ENCODE measurements around the gene CYP2E1.

GRCh38 chr10:133568287-133568614, 41.1 kb downstream of the CYP2E1 start:
- TF ChIP-seq, protein P1, sequence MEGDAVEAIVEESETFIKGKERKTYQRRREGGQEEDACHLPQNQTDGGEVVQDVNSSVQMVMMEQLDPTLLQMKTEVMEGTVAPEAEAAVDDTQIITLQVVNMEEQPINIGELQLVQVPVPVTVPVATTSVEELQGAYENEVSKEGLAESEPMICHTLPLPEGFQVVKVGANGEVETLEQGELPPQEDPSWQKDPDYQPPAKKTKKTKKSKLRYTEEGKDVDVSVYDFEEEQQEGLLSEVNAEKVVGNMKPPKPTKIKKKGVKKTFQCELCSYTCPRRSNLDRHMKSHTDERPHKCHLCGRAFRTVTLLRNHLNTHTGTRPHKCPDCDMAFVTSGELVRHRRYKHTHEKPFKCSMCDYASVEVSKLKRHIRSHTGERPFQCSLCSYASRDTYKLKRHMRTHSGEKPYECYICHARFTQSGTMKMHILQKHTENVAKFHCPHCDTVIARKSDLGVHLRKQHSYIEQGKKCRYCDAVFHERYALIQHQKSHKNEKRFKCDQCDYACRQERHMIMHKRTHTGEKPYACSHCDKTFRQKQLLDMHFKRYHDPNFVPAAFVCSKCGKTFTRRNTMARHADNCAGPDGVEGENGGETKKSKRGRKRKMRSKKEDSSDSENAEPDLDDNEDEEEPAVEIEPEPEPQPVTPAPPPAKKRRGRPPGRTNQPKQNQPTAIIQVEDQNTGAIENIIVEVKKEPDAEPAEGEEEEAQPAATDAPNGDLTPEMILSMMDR (IDR thresholded peaks at IDR 0.05; ENCODE audit: borderline replicate concordance, extremely low read depth, low read length, poor library complexity, severe bottlenecking) = no peak
- no peak for TF ChIP-seq EZH2 (IDR thresholded peaks at IDR 0.05; ENCODE audit: borderline replicate concordance, low read depth, low read length, severe bottlenecking)
